ENCODE data around the gene TCHHL1.

The TCHHL1 gene

DNA sequence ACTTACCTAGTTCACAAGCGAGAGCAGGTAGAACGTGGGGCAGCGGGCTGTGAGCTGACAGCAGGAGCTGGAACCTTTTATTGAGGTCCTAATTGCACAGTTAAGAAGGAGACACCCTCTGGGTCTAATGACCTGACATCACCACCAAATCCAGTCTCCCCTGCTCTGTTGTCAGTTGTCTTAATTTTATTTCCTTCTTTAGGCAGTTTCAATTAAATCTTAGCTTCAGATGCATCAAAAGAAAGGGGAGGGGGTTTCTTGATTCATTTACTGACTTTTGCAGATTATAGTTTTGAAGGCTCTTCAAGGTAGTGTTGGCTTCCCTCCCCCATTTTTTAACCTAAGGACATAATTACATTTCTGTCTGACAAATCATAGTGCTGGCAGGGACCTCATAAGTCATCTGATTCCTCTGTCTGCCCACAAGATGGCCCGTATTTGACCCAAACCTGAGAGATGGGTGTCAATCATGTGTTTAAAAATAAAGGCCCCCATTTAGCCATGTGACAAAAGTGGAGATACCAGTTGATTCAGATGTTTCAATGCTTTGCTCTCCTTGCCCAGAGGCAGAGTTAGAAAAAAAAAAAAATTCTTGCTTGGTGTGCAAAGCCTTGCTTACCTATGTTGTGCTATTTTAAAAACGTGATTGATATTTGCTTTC, at the start of gene TCHHL1:
Gene TCHHL1, minus strand, starts transcription at position 51 of the 661 bp plus-strand sequence. CDS start 921 bp downstream, outside the sequence.
- no peak for DNase-seq (ENCODE audit: low read depth, low spot score)

DNA sequence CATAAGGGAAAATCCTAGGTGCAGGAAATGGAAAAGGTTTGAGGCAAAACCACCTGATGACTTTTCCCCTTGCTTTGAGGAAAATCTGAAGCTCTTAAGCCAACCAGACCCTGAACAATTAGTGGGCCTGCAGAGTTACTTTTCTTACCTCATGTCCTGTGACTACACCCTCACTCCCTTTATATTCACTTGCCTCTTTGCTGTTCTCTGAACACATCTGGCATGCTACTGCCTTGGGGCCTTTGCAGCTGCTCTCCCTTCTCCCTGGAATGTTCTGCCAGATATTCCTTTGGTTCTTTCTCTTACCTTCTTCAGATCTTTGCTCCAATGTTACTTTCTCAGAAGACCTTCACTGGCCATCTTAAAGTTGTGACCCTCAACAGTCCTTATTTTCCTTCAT, 48.4 kb upstream of the TCHHL1 start:
- DNase-seq (ENCODE audit: low read depth, low spot score), result no peak

GRCh38 chr1:152130186-152130585, 41.3 kb upstream of the TCHHL1 start:
- DNase-seq (ENCODE audit: low read depth, low spot score), result no peak

- no peak for DNase-seq (ENCODE audit: low read depth, low spot score)
Observed at GRCh38 chr1:152127673-152128072, 38.8 kb upstream of the TCHHL1 start.

DNA sequence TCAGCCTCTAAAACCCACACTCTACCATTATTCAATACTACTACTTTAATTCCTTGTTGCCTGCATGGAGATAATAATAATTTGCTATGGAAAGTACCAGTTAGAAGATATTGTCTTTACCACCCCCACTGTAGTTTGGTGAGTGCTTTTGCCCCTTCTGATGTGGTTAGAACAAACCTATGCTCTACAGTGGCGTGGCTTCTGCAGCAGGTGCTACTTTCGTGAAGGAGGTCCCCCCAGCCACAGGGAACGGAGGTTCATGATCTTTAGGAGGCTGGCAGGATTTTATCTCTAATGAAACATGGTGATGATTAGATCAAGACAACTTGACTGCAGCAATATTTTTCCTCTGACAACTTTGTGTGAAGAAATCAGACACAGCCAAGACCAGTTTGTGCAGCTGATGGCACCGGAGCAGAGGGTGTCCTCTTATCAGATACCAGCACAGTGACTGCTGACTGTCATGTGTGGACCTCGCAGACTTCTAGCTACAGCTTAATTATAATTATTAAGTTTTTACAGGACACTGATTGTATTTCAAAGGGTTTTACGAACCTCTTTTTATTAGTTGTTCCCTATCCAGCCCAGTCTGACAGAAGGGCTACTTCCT, 37.1 kb upstream of the TCHHL1 start:
- no peak for DNase-seq (ENCODE audit: low read depth, low spot score)

GRCh38 chr1:152118915-152119314, 30.1 kb upstream of the TCHHL1 start:
- DNase-seq (ENCODE audit: low read depth, low spot score), result no peak

DNA sequence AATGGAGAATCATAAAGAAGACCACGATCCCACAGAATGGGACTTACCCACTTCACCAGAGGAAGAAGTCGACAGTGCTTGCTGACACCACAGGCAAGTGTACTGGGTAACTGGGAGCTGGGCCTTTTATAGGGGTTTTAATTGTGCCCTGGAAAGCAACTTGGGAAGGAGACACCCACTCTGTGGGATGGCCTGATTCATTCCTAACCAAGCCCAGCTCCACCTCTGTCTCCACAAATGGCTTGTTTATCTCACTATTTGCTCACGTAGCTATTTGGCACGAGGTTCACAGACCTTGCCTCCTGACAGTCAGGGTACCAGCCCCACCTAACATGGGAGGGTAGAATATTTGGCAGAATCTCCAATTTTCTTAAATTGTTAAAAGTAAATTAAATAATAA, 26.5 kb upstream of the TCHHL1 start, which contains the start of gene TCHH:
Gene TCHH, minus strand, starts transcription at position 101 of the 400 bp plus-strand sequence. CDS start 1,364 bp downstream, outside the sequence.
- no peak for DNase-seq (ENCODE audit: low read depth, low spot score)

GRCh38 chr1:152112885-152113432, 24.1 kb upstream of the TCHHL1 start:
- DNase-seq (ENCODE audit: low read depth, low spot score), result no peak

DNA sequence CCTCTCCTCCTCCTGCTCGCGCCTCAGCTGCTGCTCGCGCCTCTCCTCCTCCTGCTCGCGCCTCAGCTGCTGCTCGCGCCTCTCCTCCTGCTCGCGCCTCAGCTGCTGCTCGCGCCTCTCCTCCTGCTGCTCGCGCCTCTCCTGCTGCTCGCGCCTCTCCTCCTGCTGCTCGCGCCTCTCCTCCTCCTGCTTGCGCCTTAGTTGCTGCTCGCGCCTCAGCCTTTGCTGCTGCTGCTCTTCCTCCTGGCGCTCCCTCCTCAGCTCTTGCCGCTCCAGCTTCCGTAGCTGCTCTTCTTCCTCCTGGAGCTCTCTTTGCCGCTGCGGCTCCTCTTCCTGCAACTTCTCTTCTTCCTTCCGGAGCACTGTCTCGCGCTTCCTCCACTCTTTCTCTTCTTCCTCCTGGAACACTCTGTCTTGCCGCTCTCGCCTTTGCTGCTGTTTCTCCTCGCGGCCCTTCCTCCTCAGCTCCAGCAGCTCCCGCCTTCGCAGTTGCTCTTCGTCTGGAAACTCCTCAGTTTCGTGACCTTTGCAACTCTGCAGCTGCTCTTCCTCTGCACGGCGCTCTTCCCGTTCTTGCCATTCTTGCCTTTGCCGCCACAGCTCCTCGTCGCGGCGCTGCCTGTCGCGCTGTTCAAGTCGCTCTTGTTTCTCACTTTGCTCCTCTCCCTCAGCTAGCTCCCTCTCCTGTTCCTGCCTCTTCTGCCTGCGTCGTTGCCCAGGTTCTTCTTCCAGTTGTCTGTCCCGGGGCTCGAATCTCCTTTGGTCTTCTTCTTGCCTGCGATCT, 23.4 kb upstream of the TCHHL1 start:
- DNase-seq (ENCODE audit: low read depth, low spot score), result peak; percentile 17

GRCh38 chr1:152111515-152111968, 22.7 kb upstream of the TCHHL1 start:
- DNase-seq (ENCODE audit: low read depth, low spot score), result peak; percentile 72

- peak; percentile 75 for DNase-seq (ENCODE audit: low read depth, low spot score)
Observed at GRCh38 chr1:152110860-152111514, 22.1 kb upstream of the TCHHL1 start.

DNA sequence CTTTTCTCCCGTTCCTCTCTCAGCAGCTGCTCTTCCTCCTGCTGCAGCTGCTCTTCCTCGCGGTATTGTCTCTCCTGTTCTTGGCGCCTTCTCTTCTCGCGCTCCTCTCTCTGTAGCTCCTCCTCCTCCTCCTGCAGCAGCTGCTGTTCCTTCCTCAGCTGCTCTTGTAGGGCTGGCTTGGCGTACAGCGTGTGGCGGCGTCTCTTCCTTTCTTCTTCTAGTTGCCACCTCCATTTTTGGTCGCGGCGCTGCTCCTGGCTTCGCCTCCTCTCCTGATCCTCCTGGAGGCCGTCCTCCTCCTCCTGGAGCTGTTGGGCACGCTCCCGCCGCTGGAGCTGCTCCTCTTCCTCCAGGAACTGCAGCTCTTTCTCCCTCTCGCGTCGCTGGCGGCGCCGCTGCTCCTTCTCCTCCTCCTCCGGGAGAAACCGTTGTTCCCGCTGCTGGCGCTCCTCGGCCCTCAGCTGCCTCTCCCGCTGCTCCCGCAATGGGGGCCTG, 21.5 kb upstream of the TCHHL1 start:
- peak; percentile 63 for DNase-seq (ENCODE audit: low read depth, low spot score)

DNA sequence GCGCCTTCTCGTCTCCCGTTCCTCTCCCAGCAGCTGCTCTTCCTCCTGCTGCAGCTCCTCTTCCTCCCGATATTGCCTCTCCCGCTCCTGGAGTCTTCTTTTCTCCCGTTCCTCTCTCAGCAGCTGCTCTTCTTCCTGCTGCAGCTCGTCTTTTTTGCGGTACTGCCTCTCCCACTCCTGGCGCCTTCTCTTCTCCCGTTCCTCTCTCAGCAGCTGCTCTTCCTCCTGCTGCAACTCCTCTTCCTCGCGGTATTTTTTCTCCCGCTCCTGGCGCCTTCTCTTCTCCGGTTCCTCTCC, 21.1 kb upstream of the TCHHL1 start:
- DNase-seq (ENCODE audit: low read depth, low spot score), result peak; percentile 1

GRCh38 chr1:152109231-152109997, 20.6 kb upstream of the TCHHL1 start:
- DNase-seq (ENCODE audit: low read depth, low spot score), result peak; percentile 19

DNA sequence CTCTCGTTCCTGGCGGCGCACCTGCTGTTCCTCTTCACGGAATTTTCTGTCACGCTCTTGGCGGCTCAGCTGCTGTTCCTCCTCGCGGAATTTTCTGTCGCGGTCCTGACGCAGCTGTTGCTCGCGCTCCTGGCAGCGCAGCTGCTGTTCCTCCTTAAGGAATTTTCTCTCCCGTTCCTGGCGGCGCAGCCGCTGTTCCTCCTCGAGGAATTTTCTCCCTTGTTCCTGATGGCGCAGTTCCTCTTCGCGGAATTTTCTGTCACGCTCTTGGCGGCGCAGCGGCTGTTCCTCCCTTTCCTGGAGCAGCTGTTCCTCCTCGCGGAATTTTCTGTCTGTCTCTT, 20.0 kb upstream of the TCHHL1 start:
- no peak for DNase-seq (ENCODE audit: low read depth, low spot score)

DNA sequence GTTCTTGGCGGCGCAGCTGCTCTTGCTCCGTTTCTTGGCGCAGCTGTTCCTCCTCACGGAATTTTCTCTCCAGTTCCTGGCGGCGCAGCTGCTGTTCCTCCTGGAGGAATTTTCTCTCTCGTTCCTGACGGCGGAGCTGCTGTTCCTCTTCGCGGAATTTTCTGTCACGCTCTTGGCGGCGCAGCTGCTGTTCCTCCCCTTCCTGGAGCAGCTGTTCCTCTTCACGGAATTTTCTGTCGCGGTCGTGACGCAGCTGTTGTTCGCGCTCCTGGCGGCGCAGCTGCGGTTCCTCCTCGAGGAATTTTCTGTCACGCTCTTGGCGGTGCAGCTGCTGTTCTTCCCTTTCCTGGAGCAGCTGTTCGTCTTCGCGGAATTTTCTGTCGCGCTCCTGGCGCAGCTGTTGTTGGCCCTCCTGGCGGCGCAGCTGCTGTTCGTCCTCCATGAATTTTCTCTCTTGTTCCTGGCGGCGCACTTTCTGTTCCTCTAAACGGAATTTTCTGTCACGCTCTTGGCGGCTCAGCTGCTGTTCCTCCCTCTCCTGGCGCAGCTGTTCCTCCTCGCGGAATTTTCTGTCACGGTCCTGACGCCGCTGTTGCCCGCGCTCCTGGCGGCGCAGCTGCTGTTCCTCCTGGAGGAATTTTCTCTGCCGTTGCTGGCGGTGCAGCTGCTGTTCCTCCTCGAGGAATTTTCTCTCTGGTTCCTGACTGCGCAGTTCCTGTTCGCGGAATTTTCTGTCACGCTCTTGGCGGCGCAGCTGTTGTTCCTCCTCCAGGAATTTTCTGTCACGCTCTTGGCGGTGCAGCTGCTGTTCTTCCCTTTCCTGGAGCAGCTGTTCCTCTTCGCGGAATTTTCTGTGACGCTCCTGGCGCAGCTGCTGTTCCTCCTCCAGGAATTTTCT, 19.4 kb upstream of the TCHHL1 start:
- peak; percentile 54 for DNase-seq (ENCODE audit: low read depth, low spot score)

GRCh38 chr1:152107031-152107983, 18.4 kb upstream of the TCHHL1 start:
- DNase-seq (ENCODE audit: low read depth, low spot score), result no peak

DNA sequence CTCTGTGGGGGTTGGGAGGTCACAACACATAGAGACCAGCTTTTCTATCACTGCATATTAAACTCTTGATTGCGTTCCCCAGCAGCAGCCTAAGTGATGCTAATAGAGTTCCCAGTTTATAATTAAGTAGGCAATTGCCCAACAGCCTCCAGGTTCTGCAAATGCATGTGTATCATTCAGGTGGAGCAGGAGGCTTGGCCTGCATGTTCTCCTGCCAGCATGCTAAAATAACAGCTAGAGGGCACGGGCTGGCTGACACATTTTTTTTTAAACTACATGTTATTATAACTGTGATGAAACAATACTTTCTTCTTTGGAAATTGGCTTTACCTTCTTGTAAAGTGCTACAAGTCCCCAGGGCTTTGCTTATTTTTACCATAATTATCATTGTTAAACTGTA, 16.0 kb upstream of the TCHHL1 start:
- DNase-seq (ENCODE audit: low read depth, low spot score), result no peak

DNA sequence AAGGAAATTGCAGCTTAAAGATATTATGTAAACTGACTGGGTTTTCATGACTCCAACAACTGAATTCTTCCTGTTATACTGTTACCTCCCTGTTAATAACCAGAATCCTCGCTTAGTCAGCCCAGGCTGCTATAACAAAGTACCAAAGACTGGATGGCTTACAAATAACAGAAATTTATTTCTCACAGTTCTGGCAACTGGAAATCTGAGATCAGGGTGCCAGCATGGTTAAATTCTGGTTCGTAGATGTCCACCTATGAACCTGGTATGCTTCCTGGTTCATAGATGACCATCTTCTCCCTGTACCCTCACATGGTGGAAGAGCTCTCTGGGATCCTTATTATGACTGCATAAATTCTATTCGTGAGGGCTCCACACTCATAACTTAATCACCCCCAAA, 8.1 kb upstream of the TCHHL1 start:
- no peak for DNase-seq (ENCODE audit: low read depth, low spot score)
